Activated T-cell treated with anti-CD3 and anti-CD28 coated beads for 48 hours (primary cell): ENCODE data around the gene FAF2.
"Not testable (repeated sequence)": the region's sequence is repeated elsewhere in the genome, so short reads cannot be mapped to it uniquely, and the experiment has no call there.

Experiments
- DNase-seq: peaks from one replicate; pipeline ENCODE4 v3.0.0-alpha.2; 2020; ENCODE audit warnings: low read depth

The FAF2 gene

DNA sequence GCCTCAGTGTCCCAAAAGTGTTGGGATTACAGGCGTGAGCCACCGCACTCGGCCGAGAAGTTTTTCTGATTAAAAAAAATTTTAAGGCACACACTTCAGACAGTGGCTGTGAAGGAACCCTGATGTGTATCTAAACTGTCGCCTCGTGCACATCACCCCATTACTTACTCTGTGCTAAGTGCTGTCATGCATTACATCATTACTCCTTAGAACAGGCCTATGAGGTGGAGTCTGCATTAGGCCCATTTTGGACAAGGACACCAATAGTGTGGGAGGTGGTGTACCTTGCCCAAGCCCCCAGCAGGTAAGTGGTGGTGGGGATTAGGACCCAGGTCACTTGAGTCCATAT lies 97.2 kb downstream of the FAF2 start:
- no peak for DNase-seq

DNA sequence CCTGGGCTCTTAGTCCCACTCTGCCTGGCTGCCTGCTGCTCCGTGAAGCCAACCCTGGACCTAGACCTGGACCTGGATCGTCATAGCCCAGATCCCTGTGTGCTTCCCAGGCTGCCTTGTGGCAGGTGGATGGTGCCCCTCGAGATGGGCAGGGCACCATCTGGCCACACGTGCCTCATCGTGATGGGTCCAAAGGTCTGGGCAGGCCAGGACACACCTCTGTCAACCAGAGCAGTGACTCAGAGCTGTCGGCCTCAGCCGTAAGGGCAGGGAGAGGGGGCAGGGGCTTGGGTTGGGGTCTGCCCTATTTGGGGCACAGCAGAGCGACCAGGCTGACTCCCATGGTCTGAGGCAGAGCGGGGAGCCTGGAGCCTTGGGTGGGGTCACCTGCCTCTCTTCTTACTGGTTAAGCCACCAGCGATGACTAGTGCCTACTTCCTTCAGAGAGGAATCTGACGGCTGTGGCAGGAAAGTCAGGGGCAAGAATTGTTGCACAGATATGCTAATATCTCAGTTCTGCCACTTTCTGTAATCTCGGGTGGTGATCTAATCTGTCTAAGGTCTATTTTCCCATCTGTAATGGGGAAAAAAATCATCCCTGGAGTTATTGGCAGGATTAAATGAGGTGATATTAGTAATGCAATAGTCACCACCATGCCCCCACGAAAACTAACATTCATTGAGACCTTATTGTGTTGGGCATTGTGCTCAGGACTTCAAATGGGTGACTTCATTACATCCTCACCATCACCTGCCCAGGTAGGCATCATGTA lies 97.7 kb downstream of the FAF2 start:
- DNase-seq = no peak

DNA sequence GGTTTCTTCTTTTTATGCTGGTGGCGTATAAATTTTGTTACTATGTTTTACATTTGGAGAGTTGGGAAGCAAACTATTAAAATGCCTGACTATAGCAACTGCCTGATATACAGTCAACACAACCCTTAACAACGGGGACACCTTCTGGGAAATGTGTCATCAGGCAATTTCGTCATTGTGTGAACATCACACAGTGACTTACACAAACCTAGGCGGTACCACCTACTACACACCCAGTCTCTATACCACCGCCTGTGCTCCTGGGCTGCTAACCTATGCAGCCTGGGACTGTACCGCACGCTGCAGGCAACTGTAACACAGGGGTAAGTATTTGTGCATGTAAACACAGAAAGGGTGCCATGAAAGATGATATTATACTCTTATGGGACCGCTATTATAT lies 99.6 kb downstream of the FAF2 start:
- no peak for DNase-seq

DNA sequence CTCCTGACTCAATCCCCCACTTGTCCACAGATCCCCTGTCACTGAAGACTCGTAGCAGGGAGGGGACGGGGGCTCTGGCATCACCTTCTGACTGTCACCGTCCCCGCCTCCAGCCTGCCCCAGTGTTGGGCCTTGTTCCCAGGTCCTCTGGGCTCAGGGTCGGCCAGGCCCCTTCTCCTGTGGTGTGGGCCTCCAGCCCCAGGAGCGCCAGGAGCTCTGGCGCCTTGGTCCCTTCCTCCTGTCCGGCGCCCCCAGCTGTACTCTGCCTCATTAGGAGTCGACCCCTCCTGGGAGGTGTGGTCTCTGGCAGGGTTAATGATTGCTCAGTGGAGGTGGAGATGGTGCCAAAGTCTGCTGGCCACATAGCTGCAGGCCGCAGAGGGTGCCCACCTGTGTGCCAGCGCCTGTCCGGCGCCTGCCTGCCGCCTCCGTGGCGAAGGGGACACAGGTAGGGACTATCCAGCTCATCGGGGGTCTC lies 100.8 kb downstream of the FAF2 start, which contains the start of gene CDHR2:
Gene CDHR2 (plus strand): TSS at position 376 of the 478 bp plus-strand sequence. CDS start 16,011 bp downstream, outside the sequence.
- DNase-seq = no peak

DNA sequence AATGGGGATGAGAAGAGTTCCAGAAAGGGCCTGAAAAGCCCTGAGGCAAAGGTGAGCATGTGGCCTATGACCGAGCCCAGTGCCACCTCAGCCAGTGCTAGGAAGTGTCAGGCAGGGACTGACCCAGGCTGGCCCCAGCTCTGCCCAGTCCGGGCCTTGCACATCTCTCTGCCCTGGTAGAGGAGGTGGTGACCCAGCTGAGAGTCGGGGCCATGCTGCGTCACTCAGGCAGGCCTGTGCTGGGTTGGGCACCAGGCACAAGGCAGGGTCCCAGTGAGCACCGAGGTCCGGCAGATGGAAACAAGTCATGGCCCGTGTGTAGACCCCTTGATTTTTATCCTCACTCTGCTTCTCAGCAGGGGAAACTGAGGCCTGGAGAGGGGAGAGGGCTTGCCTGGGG lies 101.7 kb downstream of the FAF2 start:
- DNase-seq = no peak

DNA sequence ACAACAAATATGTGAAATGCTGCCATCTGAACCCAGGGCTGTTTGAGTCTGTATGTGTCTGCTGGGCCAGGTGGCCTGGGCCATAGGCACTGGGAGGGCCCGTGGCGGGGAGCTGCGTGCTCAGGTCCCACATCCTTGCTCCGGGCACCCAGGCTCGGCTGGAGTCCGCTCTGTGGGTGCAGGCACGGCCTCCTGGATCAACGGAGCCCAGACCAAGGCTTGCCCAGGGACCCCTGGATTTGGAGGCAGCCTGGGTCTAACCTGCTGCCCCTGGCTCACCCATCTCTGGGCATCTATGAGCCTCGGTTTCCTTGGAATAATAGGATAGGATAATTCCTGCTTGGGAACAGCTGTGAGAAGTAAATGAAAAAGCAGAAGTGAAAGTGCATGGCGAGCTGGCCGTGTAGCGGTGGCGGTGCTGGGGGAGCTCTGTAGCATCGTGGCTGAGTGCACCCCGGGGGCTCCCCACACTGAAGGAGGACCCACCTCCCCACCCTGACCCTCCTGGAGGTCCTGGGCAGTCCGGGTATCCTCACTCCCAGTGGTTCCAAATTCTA lies 102.2 kb downstream of the FAF2 start:
- no peak for DNase-seq

DNA sequence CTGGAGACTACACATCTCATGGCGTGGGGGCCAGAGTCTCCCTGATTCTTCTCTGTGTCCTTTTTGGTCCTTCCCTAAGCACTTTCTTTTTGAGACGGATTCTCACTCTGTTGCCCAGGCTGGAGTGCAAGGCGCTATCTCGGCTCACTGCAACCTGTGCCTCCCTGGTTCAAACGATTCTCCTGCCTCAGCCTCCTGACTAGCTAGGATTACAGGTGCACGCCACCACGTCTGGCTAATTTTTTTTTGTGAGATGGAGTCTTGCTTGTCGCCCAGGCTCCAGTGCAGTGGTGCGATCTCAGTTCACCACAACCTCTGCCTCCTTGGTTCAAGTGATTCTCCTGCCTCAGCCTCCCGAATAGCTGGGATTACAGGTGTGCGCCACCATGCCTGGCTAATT lies 102.8 kb downstream of the FAF2 start:
- DNase-seq = not testable (repeated sequence)

DNA sequence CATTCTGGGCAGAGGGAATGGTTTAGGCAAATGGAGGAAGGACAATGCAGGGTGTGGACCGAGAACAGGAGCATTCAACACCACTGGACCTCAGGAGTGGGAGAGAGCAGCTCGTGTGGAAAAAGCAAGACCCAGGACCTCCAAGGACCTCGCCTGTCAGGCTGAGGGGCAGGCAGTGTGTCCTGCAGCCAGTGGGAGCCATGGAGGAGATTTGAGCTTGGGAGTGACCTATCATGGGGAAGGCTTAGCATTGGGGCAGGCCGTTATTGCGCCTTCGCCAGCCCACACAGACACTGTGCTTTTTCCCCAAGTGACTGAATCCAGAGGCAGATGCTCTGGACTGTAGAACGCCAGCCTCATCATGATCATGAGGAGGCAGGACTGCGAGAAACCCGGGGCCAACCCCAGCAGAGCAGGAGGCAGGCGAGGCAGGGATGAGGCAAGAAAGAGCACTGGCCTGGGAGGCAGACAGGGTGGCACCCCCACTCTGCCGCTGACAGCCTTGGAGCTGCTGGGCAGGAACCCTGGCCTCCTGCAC lies 104.2 kb downstream of the FAF2 start:
- no peak for DNase-seq

DNA sequence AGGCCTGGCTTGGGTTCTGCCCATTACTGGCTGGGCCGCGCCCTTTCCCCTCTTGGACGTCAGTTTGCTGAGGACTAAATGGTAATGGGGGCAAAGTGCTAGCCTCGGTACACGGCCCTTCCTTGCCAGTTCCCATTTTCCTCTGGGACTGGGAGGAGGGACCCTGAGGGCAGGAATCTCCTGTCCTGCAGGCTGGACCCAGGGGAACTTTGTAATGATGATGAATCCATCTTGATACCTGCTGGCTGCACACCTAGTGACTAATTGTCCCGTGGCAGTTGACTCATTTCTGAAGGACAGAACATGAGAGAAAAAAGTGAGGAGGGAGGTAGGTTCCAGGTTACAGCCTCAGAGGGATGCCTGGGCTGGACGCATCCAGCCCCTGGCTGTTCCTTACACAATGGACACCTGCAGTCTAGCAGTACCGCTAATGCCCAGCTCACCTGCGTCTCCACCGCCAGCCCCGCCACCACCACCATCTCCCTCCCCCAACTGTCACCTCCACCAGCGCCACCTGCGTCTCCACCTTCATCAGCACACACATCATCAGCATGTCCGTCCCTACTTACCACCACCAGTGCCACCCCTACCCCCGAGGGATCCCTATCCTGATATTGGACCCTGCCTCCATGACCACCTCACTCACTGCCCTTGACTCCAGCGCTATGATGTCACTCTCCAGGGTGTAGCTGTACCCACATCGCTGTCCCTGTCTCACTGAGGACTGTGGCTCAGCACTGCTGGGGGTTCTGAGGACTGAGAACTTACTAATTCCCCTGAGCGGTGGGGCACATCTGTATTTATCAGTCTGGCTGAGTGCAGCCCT lies 105.3 kb downstream of the FAF2 start:
- no peak for DNase-seq

DNA sequence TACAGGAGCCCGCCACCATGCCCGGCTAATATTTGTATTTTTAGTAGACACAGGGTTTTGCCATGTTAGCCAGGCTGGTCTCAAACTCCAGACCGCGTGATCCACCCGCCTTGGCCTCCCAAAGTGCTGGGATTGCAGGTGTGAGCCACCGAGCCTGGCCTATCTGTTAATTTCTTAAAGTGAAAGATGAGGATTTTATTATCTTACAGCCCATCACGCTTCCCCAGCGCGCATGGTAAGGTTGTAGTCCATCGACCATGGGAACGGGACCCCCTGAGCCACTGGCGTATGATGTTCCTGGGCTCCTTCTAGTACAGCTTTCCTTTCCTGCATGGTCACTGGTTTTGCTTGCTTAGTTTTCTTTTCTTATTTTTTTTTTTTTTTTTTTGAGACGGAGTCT lies 109.7 kb downstream of the FAF2 start:
- DNase-seq = no peak
